Stomach smooth muscle (tissue), 2 donors: Measurements from ENCODE around the gene OTUD6A.

Source experiments
- H3K27ac ChIP-seq: one replicate; pipeline ENCODE4 v1.7.0; 2013; ENCODE audit warnings: mild to moderate bottlenecking, low read length, inconsistent platforms
- H3K27me3 ChIP-seq, 2 donors: one replicate each; pipeline ENCODE4 v1.7.0; 2013; ENCODE audit warnings: low read length in 2 of 2; ENCODE audit not compliant: insufficient read depth in 2 of 2, control insufficient read depth in 1 of 2
- H3K36me3 ChIP-seq, 2 donors: one replicate each; pipeline ENCODE4 v1.7.0; 2013; ENCODE audit warnings: low read length in 2 of 2; ENCODE audit not compliant: control insufficient read depth in 2 of 2, insufficient read depth in 2 of 2
- H3K4me1 ChIP-seq: one replicate; pipeline ENCODE4 v1.7.0; 2013; ENCODE audit warnings: low read length; ENCODE audit not compliant: control insufficient read depth, insufficient read depth
- H3K4me3 ChIP-seq, 2 donors: one replicate each; pipeline ENCODE4 v1.7.0; 2013; ENCODE audit warnings: low read length in 2 of 2
- H3K9ac ChIP-seq, 2 donors: one replicate each; pipeline ENCODE4 v1.7.0; 2013; ENCODE audit warnings: low read length in 2 of 2, mild to moderate bottlenecking in 1 of 2
- H3K9me3 ChIP-seq, 2 donors: one replicate each; pipeline ENCODE4 v1.7.0; 2013; ENCODE audit warnings: low read length in 2 of 2; ENCODE audit not compliant: control insufficient read depth in 2 of 2
- donor health status: healthy.
- donor health status: Pancreatic carcinoma.

Gene OTUD6A

GRCh38 chrX:70062076-70062475 lies at the start of gene OTUD6A:
OTUD6A (plus strand) TSS chrX:70062457; CDS start chrX:70062525, 68 bp downstream.
- no peaks in the 10 kb centered on the region for H3K4me1 ChIP-seq

GRCh38 chrX:70012756-70013155 lies 49.5 kb upstream of the OTUD6A start:
- Histone ChIP-seq H3K27me3 (peaks cover 0 to 14% of the 10 kb centered on the region in 2 donors), H3K27ac (no peak overlapping the region), H3K36me3 (no peaks in the 10 kb centered on the region), H3K4me3 (no peak overlapping the region), H3K9me3 (no peaks in the 10 kb centered on the region), H3K4me1 (no peaks in the 10 kb centered on the region), H3K9ac (no peak overlapping the region)

More at GRCh38 chrX:70062076-70062475, at the start of gene OTUD6A:
- no peaks in the 10 kb centered on the region for H3K36me3 ChIP-seq
- H3K4me3 ChIP-seq = no peak within 1 kb of the TSS
- no peaks in the 10 kb centered on the region for H3K9me3 ChIP-seq
- no peak within 1 kb of the TSS for H3K9ac ChIP-seq
- H3K27ac ChIP-seq = no peak within 1 kb of the TSS
- H3K27me3 ChIP-seq = peaks cover 0 to 16% of the 10 kb centered on the region in 2 donors

- Histone ChIP-seq H3K27ac (no peak overlapping the region), H3K9ac (no peak overlapping the region), H3K4me3 (no peak overlapping the region), H3K9me3 (no peaks in the 10 kb centered on the region), H3K4me1 (no peaks in the 10 kb centered on the region), H3K27me3 (peaks cover 0 to 14% of the 10 kb centered on the region in 2 donors), H3K36me3 (no peaks in the 10 kb centered on the region)
Observed at GRCh38 chrX:70013466-70014381, 48.5 kb upstream of the OTUD6A start.

GRCh38 chrX:70016513-70016912 lies 45.7 kb upstream of the OTUD6A start:
- peaks cover 0 to 14% of the 10 kb centered on the region in 2 donors for H3K27me3 ChIP-seq
- H3K36me3 ChIP-seq = no peaks in the 10 kb centered on the region
- H3K9ac ChIP-seq = no peak overlapping the region
- H3K4me3 ChIP-seq = no peak overlapping the region
- H3K9me3 ChIP-seq = no peaks in the 10 kb centered on the region
- H3K4me1 ChIP-seq = no peaks in the 10 kb centered on the region
- H3K27ac ChIP-seq = no peak overlapping the region

GRCh38 chrX:70022616-70023015 lies 39.6 kb upstream of the OTUD6A start:
- Histone ChIP-seq H3K4me3 (no peak overlapping the region), H3K27me3 (peaks cover 0 to 10% of the 10 kb centered on the region in 2 donors), H3K9ac (no peak overlapping the region), H3K27ac (no peak overlapping the region), H3K9me3 (no peaks in the 10 kb centered on the region), H3K36me3 (no peaks in the 10 kb centered on the region), H3K4me1 (no peaks in the 10 kb centered on the region)

GRCh38 chrX:70025464-70025863 lies 36.8 kb upstream of the OTUD6A start:
- no peak overlapping the region for H3K9ac ChIP-seq
- no peak overlapping the region for H3K4me3 ChIP-seq
- peaks cover 5% of the 10 kb centered on the region for H3K4me1 ChIP-seq
- H3K27ac ChIP-seq = no peak overlapping the region
- no peaks in the 10 kb centered on the region for H3K9me3 ChIP-seq
- peaks cover 0 to 19% of the 10 kb centered on the region in 2 donors for H3K27me3 ChIP-seq
- no peaks in the 10 kb centered on the region for H3K36me3 ChIP-seq

- peaks cover 7% of the 10 kb centered on the region for H3K4me1 ChIP-seq
- peaks cover 0 to 21% of the 10 kb centered on the region in 2 donors for H3K27me3 ChIP-seq
- H3K9ac ChIP-seq = no peak overlapping the region
- H3K9me3 ChIP-seq = no peaks in the 10 kb centered on the region
- H3K36me3 ChIP-seq = no peaks in the 10 kb centered on the region
- H3K4me3 ChIP-seq = no peak overlapping the region
- H3K27ac ChIP-seq = no peak overlapping the region
Observed at GRCh38 chrX:70026112-70026850, 36.0 kb upstream of the OTUD6A start.

GRCh38 chrX:70026851-70027200 lies 35.4 kb upstream of the OTUD6A start:
- Histone ChIP-seq H3K9me3 (no peaks in the 10 kb centered on the region), H3K27ac (no peak overlapping the region), H3K4me3 (no peak overlapping the region), H3K27me3 (peaks cover 0 to 23% of the 10 kb centered on the region in 2 donors), H3K4me1 (peaks cover 7% of the 10 kb centered on the region), H3K9ac (no peak overlapping the region), H3K36me3 (no peaks in the 10 kb centered on the region)

GRCh38 chrX:70029863-70030262 lies 32.4 kb upstream of the OTUD6A start:
- Histone ChIP-seq H3K27ac (no peak overlapping the region), H3K9me3 (no peaks in the 10 kb centered on the region), H3K4me3 (no peak overlapping the region), H3K9ac (no peak overlapping the region), H3K27me3 (peaks cover 0 to 23% of the 10 kb centered on the region in 2 donors), H3K4me1 (peaks cover 7% of the 10 kb centered on the region), H3K36me3 (no peaks in the 10 kb centered on the region)

GRCh38 chrX:70030301-70030767 lies 31.9 kb upstream of the OTUD6A start:
- no peaks in the 10 kb centered on the region for H3K36me3 ChIP-seq
- H3K27me3 ChIP-seq = peaks cover 0 to 21% of the 10 kb centered on the region in 2 donors
- no peaks in the 10 kb centered on the region for H3K9me3 ChIP-seq
- H3K27ac ChIP-seq = no peak overlapping the region
- H3K9ac ChIP-seq = no peak overlapping the region
- peaks cover 7% of the 10 kb centered on the region for H3K4me1 ChIP-seq
- H3K4me3 ChIP-seq = no peak overlapping the region
